Lung (tissue), 12 donors: ENCODE data around the gene AJM1. TPM values are rescaled to one million over a fixed set of nuclear protein-coding genes. Genes with fewer than 3 reads are reported as not detected.
"Not testable (repeated sequence)": the region's sequence is repeated elsewhere in the genome, so short reads cannot be mapped to it uniquely, and the experiment has no call there.

Experiments used
- ATAC-seq: fragments of 200-7000 bp; cut with Tn5 transposase; one replicate; pipeline ENCODE4 v1.9.1; 2020; ENCODE audit warnings: moderate number of reproducible peaks; ENCODE audit not compliant: insufficient read depth, low FRiP score
- DNase-seq, 3 donors: peaks; one replicate each; pipeline ENCODE4 v3.0.0-alpha.2; 2013 to 2017
- H3K27ac ChIP-seq, 2 donors: one replicate each; pipeline ENCODE4 v1.5.1; 2013; ENCODE audit warnings: mild to moderate bottlenecking in 2 of 2, moderate library complexity in 2 of 2, control low read depth in 1 of 2, inconsistent platforms in 1 of 2, low read depth in 1 of 2, low read length in 1 of 2
- H3K27me3 ChIP-seq, 3 donors: one replicate each; pipeline ENCODE4 v1.5.1; 2013; ENCODE audit warnings: low read length in 2 of 3; ENCODE audit not compliant: control insufficient read depth in 3 of 3, insufficient read depth in 3 of 3
- H3K36me3 ChIP-seq, 4 donors: one replicate each; pipeline ENCODE4 v1.5.1; 2013; ENCODE audit warnings: low read length in 4 of 4, mild to moderate bottlenecking in 1 of 4, moderate library complexity in 1 of 4; ENCODE audit not compliant: control insufficient read depth in 4 of 4, insufficient read depth in 4 of 4
- H3K4me1 ChIP-seq, 5 donors: one replicate each; pipeline ENCODE4 v1.5.1; 2013; ENCODE audit warnings: low read length in 5 of 5, mild to moderate bottlenecking in 2 of 5, moderate library complexity in 1 of 5; ENCODE audit not compliant: control insufficient read depth in 5 of 5, insufficient read depth in 5 of 5
- H3K4me3 ChIP-seq: one replicate; pipeline ENCODE4 v1.5.1; 2013; ENCODE audit warnings: mild to moderate bottlenecking, control low read depth, moderate library complexity
- H3K9ac ChIP-seq, 2 donors: one replicate each; pipeline ENCODE4 v1.5.1; 2013; ENCODE audit warnings: low read length in 2 of 2, control low read depth in 1 of 2; ENCODE audit not compliant: insufficient read depth in 1 of 2
- H3K9me3 ChIP-seq, 4 donors: one replicate each; pipeline ENCODE4 v1.5.1; 2013; ENCODE audit warnings: low read length in 3 of 4, mild to moderate bottlenecking in 1 of 4, moderate library complexity in 1 of 4; ENCODE audit not compliant: control insufficient read depth in 4 of 4, insufficient read depth in 3 of 4
- CTCF ChIP-seq: IDR thresholded peaks from 2 replicates; pipeline ENCODE4 v1.5.1; 2012; ENCODE audit warnings: mild to moderate bottlenecking; ENCODE audit errors: control extremely low read depth, extremely low read depth
- WGBS, 2 donors: extraction: QIAGEN DNeasy Blood & Tissue Kit; methylation state at CpG; one replicate each; pipeline ENCODE4 v1.1.7; 2013; 5-methylcytosine and 5-hydroxymethylcytosine counted together
- polyA plus RNA-seq, 2 donors: library from polyadenylated mRNA; stranded (reverse); fragments of 200-250 nt; gene quantifications; one replicate each; pipeline ENCODE4 v1.2.1, GENCODE V29; 2013
- total RNA-seq, 2 donors: library from RNA; depleted of rRNA in 1 of 2; stranded (reverse); fragments of >200 nt in 1 of 2; gene quantifications; one replicate each; pipeline ENCODE4 v1.2.1, GENCODE V29; 2014 to 2021
- donor health status: control.
- donor health status: control.
- donor health status: Bipolar disorder and iron deficiency.
- donor health status: healthy.
- donor health status: DM: yes; HTN: yes; CAD: no.

The AJM1 gene
- total and polyA plus RNA-seq, 4 donors = 1.1 to 4.3 (median 1.5) TPM

GRCh38 chr9:136795000-136795348 is 47.3 kb upstream of the AJM1 start:
- no peaks in the 10 kb centered on the region for H3K9me3 ChIP-seq
- H3K4me3 ChIP-seq = no peak overlapping the region
- peaks cover 4 to 40% (median 10%) of the 10 kb centered on the region in 5 donors for H3K4me1 ChIP-seq
- no peak overlapping the region for H3K27ac ChIP-seq
- no peak overlapping the region for H3K9ac ChIP-seq
- DNase-seq (no peak), ATAC-seq (no peak)
- H3K27me3 ChIP-seq = peaks cover 0 to 11% (median 2%) of the 10 kb centered on the region in 3 donors
- no peak for TF ChIP-seq CTCF
- peaks cover 0 to 9% (median 3%) of the 10 kb centered on the region in 4 donors for H3K36me3 ChIP-seq
- WGBS, 2 donors = 60 to 68% methylated on average over 6 of the region's 6 CpGs

- Histone ChIP-seq H3K27me3 (peaks cover 0 to 14% (median 2%) of the 10 kb centered on the region in 3 donors), H3K9ac (no peak within 1 kb of the TSS), H3K4me3 (no peak within 1 kb of the TSS), H3K27ac (no peak within 1 kb of the TSS), H3K36me3 (peaks cover 0 to 9% (median 3%) of the 10 kb centered on the region in 4 donors), H3K4me1 (peaks cover 0 to 40% (median 15%) of the 10 kb centered on the region in 5 donors), H3K9me3 (no peaks in the 10 kb centered on the region)
- WGBS, 2 donors = 57 to 60% methylated on average over 5 of the region's 5 CpGs
- no peak for TF ChIP-seq CTCF
- DNase-seq = no peak
- ATAC-seq = no peak
Observed at GRCh38 chr9:136796238-136796774, 46.0 kb upstream of the AJM1 start, which contains the start of gene CCDC183. TSS of gene CCDC183 (plus strand) at chr9:136796338. CDS start at chr9:136796398, 60 bp downstream.

- 23 to 24% methylated on average over 10 of the region's 10 CpGs for whole genome bisulfite sequencing, 2 donors
- Histone ChIP-seq H3K4me1 (peaks cover 0 to 35% (median 15%) of the 10 kb centered on the region in 5 donors), H3K27me3 (peaks cover 0 to 16% (median 2%) of the 10 kb centered on the region in 3 donors)
- peak; percentile 47 to 51 (median 48) for DNase-seq
- H3K4me3 ChIP-seq, ATAC-seq, H3K27ac ChIP-seq, H3K9me3 ChIP-seq, H3K36me3 ChIP-seq, H3K9ac ChIP-seq: not testable (repeated sequence)
Observed at GRCh38 chr9:136796775-136797347, 45.4 kb upstream of the AJM1 start.

GRCh38 chr9:136798708-136799078 is 43.6 kb upstream of the AJM1 start:
- WGBS, 2 donors = 69 to 85% methylated on average over 6 of the region's 6 CpGs
- peaks cover 0 to 30% (median 10%) of the 10 kb centered on the region in 5 donors for H3K4me1 ChIP-seq
- H3K9ac ChIP-seq = no peak overlapping the region
- ATAC-seq = no peak
- DNase-seq = no peak
- peaks cover 0 to 2% (median under 1%) of the 10 kb centered on the region in 4 donors for H3K36me3 ChIP-seq
- H3K27me3 ChIP-seq = peaks cover 0 to 21% (median 5%) of the 10 kb centered on the region in 3 donors
- H3K27ac ChIP-seq = peak overlapping the region in 1 of 2 donors; percentile 6
- no peak for TF ChIP-seq CTCF
- no peaks in the 10 kb centered on the region for H3K9me3 ChIP-seq
- H3K4me3 ChIP-seq = no peak overlapping the region
